Measurements from ENCODE around the gene PTPRD.
"Not testable (repeated sequence)": the region's sequence is repeated elsewhere in the genome, so short reads cannot be mapped to it uniquely, and the experiment has no call there.

PTPRD gene

GRCh38 chr9:10479172-10479571 lies 133.6 kb downstream of the PTPRD start:
- DNase-seq (ENCODE audit: low read depth), result no peak

GRCh38 chr9:10449201-10449617 lies 163.6 kb downstream of the PTPRD start:
- DNase-seq (ENCODE audit: low read depth), result not testable (repeated sequence)

- DNase-seq (ENCODE audit: low read depth), result no peak
Measured at GRCh38 chr9:10447036-10447435, 165.8 kb downstream of the PTPRD start.

GRCh38 chr9:10443868-10444204 lies 169.0 kb downstream of the PTPRD start:
- DNase-seq (ENCODE audit: low read depth), result no peak

- DNase-seq (ENCODE audit: low read depth), result no peak
Measured at GRCh38 chr9:10443181-10443867, 169.5 kb downstream of the PTPRD start.

- DNase-seq (ENCODE audit: low read depth), result no peak
Measured at GRCh38 chr9:10438955-10439354, 173.8 kb downstream of the PTPRD start.

- DNase-seq (ENCODE audit: low read depth), result no peak
Measured at GRCh38 chr9:10436756-10437155, 176.0 kb downstream of the PTPRD start.

- no peak for DNase-seq (ENCODE audit: low read depth)
Measured at GRCh38 chr9:10434412-10434811, 178.4 kb downstream of the PTPRD start.

GRCh38 chr9:10411272-10411671 lies 201.5 kb downstream of the PTPRD start:
- no peak for DNase-seq (ENCODE audit: low read depth)

- no peak for DNase-seq (ENCODE audit: low read depth)
Measured at GRCh38 chr9:10403283-10403682, 209.5 kb downstream of the PTPRD start.

GRCh38 chr9:10396615-10397014 lies 216.2 kb downstream of the PTPRD start:
- DNase-seq (ENCODE audit: low read depth), result no peak

- DNase-seq (ENCODE audit: low read depth), result no peak
Measured at GRCh38 chr9:10387282-10387681, 225.5 kb downstream of the PTPRD start.

- DNase-seq (ENCODE audit: low read depth), result no peak
Measured at GRCh38 chr9:10371824-10372223, 241.0 kb downstream of the PTPRD start.

- DNase-seq (ENCODE audit: low read depth), result no peak
Measured at GRCh38 chr9:10366171-10366779, 246.5 kb downstream of the PTPRD start.

- no peak for DNase-seq (ENCODE audit: low read depth)
Measured at GRCh38 chr9:10354591-10354990, 258.2 kb downstream of the PTPRD start.

GRCh38 chr9:10345621-10346020 lies 267.2 kb downstream of the PTPRD start:
- not testable (repeated sequence) for DNase-seq (ENCODE audit: low read depth)

- no peak for DNase-seq (ENCODE audit: low read depth)
Measured at GRCh38 chr9:10341057-10341456, 271.7 kb downstream of the PTPRD start.

- no peak for DNase-seq (ENCODE audit: low read depth)
Measured at GRCh38 chr9:10339152-10339551, 273.6 kb downstream of the PTPRD start.

- DNase-seq (ENCODE audit: low read depth), result no peak
Measured at GRCh38 chr9:10331157-10331556, 281.6 kb downstream of the PTPRD start.

- DNase-seq (ENCODE audit: low read depth), result no peak
Measured at GRCh38 chr9:10282084-10282483, 330.7 kb downstream of the PTPRD start.

- DNase-seq (ENCODE audit: low read depth), result no peak
Measured at GRCh38 chr9:10274988-10275387, 337.8 kb downstream of the PTPRD start.

- no peak for DNase-seq (ENCODE audit: low read depth)
Measured at GRCh38 chr9:10274175-10274574, 338.6 kb downstream of the PTPRD start.

- DNase-seq (ENCODE audit: low read depth), result no peak
Measured at GRCh38 chr9:10272830-10273229, 340.0 kb downstream of the PTPRD start.
